Osteoblast (primary cell): ENCODE measurements around the gene KCNK5. TPM values are rescaled to one million over a fixed set of nuclear protein-coding genes. Genes with fewer than 3 reads are reported as not detected.

Experiments
- DNase-seq: peaks from one replicate; pipeline ENCODE4 v3.0.0; 2011; ENCODE audit warnings: low spot score, mixed read lengths; ENCODE audit not compliant: insufficient read length; ENCODE audit errors: missing footprints
- H2AFZ ChIP-seq: 2 replicates; pipeline ENCODE4 v1.6.0; 2011; ENCODE audit warnings: mild to moderate bottlenecking, low read length
- H3K27ac ChIP-seq: 2 replicates; pipeline ENCODE4 v1.5.1; 2011; ENCODE audit warnings: mild to moderate bottlenecking, low read depth, low read length, moderate library complexity
- H3K27me3 ChIP-seq: 2 replicates; pipeline ENCODE4 v1.6.0; 2012; ENCODE audit warnings: mild to moderate bottlenecking, control low read depth, inconsistent platforms, low read length, moderate library complexity; ENCODE audit not compliant: insufficient read depth
- H3K36me3 ChIP-seq: 2 replicates; pipeline ENCODE4 v1.5.1; 2011; ENCODE audit warnings: mild to moderate bottlenecking, low read length, control low read depth, moderate library complexity; ENCODE audit not compliant: insufficient read depth
- H3K4me1 ChIP-seq: 2 replicates; pipeline ENCODE4 v1.5.1; 2011; ENCODE audit warnings: mild to moderate bottlenecking, low read length, control low read depth, moderate library complexity; ENCODE audit not compliant: insufficient read depth
- H3K4me2 ChIP-seq: 2 replicates; pipeline ENCODE4 v1.6.0; 2011; ENCODE audit warnings: mild to moderate bottlenecking, low read length; ENCODE audit not compliant: insufficient read depth
- H3K4me3 ChIP-seq: fragments of 200-600 bp; sonication (generic); 3 replicates; pipeline ENCODE4 v1.5.1; 2012; ENCODE audit warnings: mild to moderate bottlenecking, low read length, inconsistent platforms; ENCODE audit not compliant: insufficient read depth
- H3K79me2 ChIP-seq: 2 replicates; pipeline ENCODE4 v1.6.0; 2012; ENCODE audit warnings: mild to moderate bottlenecking, low read length, control low read depth, inconsistent platforms; ENCODE audit not compliant: insufficient read depth
- H3K9me3 ChIP-seq: 2 replicates; pipeline ENCODE4 v1.5.1; 2011; ENCODE audit warnings: low read depth, low read length, control low read depth
- H4K20me1 ChIP-seq: 2 replicates; pipeline ENCODE4 v1.6.0; 2012; ENCODE audit warnings: mild to moderate bottlenecking, low read length, control low read depth; ENCODE audit not compliant: insufficient read depth
- total RNA-seq: library from RNA; depleted of rRNA; stranded (reverse); fragments of >200 nt; gene quantifications from 2 replicates; pipeline ENCODE4 v1.2.3, GENCODE V29; 2012
- TF ChIP-seq, protein P1 (sequence below): IDR thresholded peaks from 2 replicates; pipeline ENCODE4 v1.5.1; 2011; ENCODE audit warnings: mild to moderate bottlenecking, low read depth, low read length, moderate library complexity; ENCODE audit errors: extremely low read depth

Gene KCNK5
- total RNA-seq, 1 donor: not detected

DNA sequence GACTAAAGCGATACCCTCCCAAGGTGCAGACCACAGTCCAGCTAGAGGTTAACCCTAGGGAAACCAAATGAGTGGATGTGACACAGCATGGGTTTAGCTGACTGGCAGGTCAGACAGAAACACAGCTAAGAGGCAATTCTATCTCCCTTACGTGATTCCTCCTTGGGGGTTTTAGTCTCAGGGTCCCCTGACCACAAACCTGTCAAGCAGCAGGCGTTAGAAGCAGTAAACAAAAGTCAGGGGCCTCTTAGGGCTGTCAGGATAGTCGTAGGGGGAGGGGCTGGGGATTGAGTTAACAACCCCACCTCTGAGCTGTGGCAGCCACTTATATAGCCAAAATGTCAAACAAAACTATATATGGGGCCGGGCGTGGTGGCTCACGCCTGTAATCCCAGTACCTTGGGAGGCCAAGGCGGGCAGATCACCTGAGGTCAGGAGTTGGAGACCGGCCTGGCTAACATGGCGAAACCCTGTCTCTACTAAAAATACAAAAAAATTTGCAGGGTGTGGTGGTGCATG is 13.6 kb downstream of the KCNK5 start:
- no peak overlapping the region for H3K4me2 ChIP-seq
- H2AFZ ChIP-seq: no peak overlapping the region
- no peak overlapping the region for H3K27ac ChIP-seq
- H3K27me3 ChIP-seq: no peaks in the 10 kb centered on the region
- H3K9me3 ChIP-seq: no peaks in the 10 kb centered on the region
- H3K4me1 ChIP-seq: no peaks in the 10 kb centered on the region
- H3K79me2 ChIP-seq: no peaks in the 10 kb centered on the region
- no peak overlapping the region for H3K4me3 ChIP-seq
- H4K20me1 ChIP-seq: no peaks in the 10 kb centered on the region
- DNase-seq: no peak
- TF ChIP-seq, protein P1, sequence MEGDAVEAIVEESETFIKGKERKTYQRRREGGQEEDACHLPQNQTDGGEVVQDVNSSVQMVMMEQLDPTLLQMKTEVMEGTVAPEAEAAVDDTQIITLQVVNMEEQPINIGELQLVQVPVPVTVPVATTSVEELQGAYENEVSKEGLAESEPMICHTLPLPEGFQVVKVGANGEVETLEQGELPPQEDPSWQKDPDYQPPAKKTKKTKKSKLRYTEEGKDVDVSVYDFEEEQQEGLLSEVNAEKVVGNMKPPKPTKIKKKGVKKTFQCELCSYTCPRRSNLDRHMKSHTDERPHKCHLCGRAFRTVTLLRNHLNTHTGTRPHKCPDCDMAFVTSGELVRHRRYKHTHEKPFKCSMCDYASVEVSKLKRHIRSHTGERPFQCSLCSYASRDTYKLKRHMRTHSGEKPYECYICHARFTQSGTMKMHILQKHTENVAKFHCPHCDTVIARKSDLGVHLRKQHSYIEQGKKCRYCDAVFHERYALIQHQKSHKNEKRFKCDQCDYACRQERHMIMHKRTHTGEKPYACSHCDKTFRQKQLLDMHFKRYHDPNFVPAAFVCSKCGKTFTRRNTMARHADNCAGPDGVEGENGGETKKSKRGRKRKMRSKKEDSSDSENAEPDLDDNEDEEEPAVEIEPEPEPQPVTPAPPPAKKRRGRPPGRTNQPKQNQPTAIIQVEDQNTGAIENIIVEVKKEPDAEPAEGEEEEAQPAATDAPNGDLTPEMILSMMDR: no peak
- no peaks in the 10 kb centered on the region for H3K36me3 ChIP-seq

DNA sequence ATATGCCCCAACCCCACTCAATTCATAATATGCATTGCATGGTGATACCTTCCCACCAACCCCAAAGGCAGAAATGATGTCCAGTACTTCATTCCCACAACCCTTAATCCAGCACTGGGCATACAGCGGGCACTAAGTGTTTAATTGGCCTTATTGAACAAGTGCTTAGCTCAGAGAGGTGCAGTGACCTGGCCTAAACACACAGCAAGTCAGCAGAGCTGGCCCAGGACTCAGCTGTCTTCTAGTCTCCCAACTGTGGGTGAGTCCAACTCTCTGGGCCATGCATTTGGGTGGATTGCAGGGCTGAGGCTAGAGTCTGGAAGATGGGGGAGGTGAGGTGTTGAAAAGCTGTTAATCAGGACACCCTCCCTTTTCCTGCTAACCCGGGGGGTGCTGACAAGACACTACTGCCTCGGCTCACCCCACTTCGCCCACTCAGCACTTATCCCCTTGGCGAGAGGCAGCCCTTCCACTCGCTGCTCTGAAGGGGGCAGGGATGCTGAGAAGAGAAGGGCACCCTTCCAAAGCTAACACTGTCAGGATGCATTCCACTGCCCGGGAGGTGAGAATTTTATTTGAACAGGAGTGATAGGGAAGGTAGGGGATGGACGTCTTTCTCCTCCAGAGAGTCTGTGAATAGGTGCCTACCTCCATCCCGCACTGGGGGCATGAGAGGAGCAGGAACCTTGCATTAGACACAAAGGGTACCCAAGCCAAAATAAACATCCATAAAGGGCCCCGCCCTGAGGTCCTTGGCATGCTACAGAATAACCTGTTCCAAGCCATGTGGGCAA is 14.2 kb downstream of the KCNK5 start:
- H3K27ac ChIP-seq: no peak overlapping the region
- no peaks in the 10 kb centered on the region for H3K36me3 ChIP-seq
- TF ChIP-seq, protein P1: no peak
- no peak overlapping the region for H3K4me3 ChIP-seq
- no peaks in the 10 kb centered on the region for H3K27me3 ChIP-seq
- no peaks in the 10 kb centered on the region for H3K79me2 ChIP-seq
- H4K20me1 ChIP-seq: no peaks in the 10 kb centered on the region
- no peak overlapping the region for H2AFZ ChIP-seq
- no peaks in the 10 kb centered on the region for H3K9me3 ChIP-seq
- H3K4me2 ChIP-seq: no peak overlapping the region
- no peak for DNase-seq
- H3K4me1 ChIP-seq: no peaks in the 10 kb centered on the region

DNA sequence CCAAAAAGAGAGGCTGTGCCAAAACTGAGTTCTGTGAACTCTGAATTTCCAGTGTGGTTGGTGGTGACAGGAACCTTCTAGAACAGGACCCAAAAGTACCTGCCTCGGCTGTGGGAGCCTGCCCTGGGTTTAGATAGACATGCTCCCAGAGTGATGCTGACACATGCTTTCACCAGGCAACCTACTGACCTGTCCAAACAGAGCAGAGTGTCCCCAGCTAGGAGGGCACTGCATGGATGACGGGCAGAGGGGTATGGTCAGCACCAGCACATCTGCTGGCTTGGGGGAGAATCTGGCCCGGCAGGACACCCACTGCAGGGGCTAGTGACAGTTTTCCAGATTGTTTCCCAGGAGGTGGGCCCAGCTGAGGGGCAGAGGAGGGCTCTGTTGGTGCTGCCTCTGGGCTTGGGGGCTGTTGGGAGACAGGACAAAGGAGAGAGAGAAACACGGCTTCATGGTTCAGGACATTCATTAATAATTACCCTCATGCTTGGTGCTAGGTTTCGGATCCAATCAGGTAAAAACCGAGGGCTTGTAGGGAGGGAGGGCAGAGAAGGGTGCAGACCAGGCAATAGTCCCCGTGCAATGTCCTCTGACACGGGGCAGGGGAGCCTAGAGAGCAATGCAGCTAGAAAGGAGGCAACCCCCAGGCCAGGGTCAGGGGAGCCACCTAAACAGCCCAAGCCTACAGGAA is 15.0 kb downstream of the KCNK5 start:
- TF ChIP-seq, protein P1: no peak
- Histone ChIP-seq H3K4me3 (no peak overlapping the region), H3K4me2 (no peak overlapping the region), H2AFZ (no peak overlapping the region), H3K4me1 (no peaks in the 10 kb centered on the region), H4K20me1 (no peaks in the 10 kb centered on the region), H3K9me3 (no peaks in the 10 kb centered on the region), H3K27ac (no peak overlapping the region), H3K36me3 (no peaks in the 10 kb centered on the region), H3K27me3 (no peaks in the 10 kb centered on the region), H3K79me2 (no peaks in the 10 kb centered on the region)
- no peak for DNase-seq
